ENCODE results near the gene C5orf58. TPM values are rescaled to one million over a fixed set of nuclear protein-coding genes. Genes with fewer than 3 reads are reported as not detected.

Gene C5orf58
- total RNA-seq, 1 donor from 2014 or later: not detected

DNA sequence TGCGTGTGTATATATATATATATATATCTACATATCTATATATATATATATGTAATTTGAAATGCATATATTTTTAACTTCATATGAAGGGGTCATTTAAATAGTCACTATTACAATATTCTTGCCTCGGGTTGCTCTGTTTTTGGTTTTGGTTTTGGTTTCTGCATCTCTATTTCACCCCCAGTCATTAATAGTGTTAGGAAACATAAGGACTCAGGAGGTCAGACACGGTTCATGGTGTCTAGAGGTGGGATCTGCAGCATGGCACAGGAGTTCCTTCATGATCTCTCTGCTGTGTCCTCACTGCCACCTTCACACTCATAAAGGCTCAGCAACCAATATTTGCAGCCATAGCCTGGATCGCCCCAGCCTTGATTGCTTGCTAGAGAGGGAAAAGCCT lies 16.6 kb downstream of the C5orf58 start:
- intact Hi-C loops (cut with micrococcal nuclease): no loop called here
- ATAC-seq (no peak), DNase-seq (no peak)

DNA sequence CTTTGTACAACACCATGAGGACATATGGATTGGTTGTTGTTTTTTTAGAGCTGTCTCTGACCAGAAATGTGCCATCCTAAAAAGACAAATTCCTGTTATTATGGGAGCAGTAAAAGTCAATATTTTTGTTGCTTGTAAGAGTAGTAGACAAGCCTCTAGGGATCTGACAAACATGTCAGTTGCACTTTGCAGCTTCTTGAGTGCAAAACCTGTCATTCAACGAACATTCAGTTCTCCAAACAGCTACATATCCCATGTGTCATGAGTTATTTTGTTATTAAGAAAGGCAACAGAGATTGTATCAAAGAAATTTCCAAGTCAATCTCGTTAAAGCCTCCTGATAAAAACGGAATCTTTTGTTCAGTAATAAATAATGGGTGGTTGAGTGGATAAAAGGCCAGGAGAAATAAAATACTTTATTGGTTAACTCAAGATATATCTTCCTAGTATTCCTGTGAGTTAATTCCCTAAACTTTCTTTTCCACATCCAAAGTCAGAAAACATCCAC lies 18.1 kb downstream of the C5orf58 start:
- no peak for DNase-seq
- intact Hi-C loops (cut with micrococcal nuclease): no loop called here
- no peak for ATAC-seq

DNA sequence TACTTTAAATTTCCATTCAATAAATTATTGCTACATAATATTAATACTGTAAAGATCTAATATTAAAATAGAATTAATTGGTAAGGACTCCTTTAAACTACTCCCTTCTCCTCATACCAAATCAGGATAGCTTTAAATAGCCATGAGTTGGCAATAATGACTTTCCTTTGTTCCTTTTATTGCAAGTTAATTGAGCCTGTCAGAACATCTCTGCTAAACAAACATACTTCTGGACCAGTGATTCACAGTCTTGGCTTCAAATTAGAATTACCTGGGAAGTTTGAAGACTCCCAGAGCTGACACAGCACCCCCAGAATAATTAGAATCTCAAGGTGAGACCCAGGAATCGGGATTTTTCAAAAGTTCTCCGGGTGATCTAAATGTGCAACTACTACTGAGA lies 18.7 kb downstream of the C5orf58 start:
- DNase-seq (no peak), ATAC-seq (no peak)
- intact Hi-C loops (cut with micrococcal nuclease): no loop called here

DNA sequence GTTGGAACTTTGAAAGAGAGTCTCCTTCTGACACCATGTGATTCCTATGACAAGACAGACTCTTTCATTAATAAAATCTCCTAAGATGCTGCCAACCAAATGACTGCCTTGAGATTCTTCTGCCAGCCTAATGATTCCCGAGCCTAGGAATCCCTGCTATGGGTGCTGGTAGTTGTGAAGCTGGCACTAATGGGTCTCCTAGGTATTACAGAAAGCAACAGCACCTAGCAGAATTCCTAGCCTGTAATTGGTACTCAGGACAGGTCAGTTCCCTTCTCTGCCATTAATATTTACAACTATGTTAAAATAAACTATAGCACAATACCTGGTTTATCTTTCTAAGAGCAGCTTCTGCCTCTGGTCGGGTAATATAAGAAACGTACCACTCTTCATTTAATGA lies 19.3 kb downstream of the C5orf58 start:
- ATAC-seq (no peak), DNase-seq (no peak)
- intact Hi-C loops (cut with micrococcal nuclease): no loop called here

DNA sequence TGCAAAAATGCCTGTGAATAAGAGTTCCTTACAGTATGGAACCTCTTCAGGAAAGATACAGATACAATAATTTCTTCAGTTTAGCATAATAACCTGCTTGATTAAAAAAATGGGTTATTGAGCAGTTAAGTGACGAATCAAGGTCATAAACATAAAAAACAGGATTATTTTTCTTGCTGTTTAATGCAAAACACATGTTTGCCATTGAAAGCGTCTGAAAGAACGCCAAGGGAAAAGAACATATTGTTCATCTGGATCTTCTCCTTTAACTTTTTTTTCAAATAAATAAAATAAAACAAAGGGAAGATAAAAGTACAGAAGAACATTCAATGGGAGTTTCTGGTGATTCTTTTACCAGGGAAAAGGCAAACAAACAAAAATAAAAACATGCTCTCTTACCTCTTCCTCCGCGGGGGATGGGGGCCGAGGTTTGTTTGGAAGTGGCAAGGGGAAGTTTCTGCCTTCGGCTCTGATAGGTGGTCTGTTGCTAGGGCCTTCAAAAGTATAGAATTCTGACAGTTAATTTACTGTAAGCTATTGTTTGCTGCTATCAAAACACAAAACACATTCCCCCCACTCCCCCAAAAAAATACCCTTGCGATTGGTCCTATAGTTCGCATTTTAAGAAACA lies 20.1 kb downstream of the C5orf58 start:
- ATAC-seq (no peak), DNase-seq (no peak)
- intact Hi-C loops (cut with micrococcal nuclease): no loop called here

DNA sequence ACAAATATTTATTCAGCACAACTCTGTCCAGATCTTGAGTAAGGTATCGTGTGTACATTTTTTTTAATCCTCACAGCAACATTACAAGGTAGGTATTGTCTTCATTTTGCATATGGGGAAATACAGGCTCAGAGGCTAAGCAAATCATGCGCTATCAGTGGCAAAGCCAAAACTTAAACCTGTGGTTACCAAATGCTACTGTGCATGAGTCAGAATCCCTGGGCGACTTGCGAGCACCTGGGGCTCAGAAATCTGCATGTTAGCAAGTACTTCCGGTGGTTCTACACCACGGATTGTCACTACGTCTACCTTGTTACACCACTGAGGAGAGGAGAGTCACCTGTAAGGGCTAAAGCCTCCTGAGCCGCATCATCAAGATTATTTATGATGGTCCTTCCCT lies 21.3 kb downstream of the C5orf58 start:
- intact Hi-C loops (cut with micrococcal nuclease): no loop called here
- DNase-seq: no peak
- no peak for ATAC-seq

DNA sequence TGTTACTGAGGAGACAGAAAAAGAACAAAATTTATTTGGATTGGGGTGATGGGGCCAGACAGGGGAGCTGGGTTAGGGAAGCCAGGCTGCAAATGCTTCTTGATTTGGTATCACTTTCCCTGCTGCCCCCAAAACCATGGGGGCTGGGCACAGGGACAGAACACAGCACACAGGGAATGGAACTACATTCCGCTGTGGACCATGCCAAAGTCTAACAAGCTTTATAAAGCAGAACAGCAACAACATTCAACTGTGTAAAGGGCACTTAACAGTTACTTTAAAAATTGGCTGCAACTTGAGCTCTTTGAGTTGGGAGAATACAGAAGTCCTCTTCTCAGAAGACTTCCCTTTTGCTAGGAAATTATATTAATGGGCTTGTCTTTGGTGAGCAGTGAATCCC lies 23.8 kb downstream of the C5orf58 start:
- intact Hi-C loops (cut with micrococcal nuclease): no loop called here
- ATAC-seq (no peak), DNase-seq (no peak)

DNA sequence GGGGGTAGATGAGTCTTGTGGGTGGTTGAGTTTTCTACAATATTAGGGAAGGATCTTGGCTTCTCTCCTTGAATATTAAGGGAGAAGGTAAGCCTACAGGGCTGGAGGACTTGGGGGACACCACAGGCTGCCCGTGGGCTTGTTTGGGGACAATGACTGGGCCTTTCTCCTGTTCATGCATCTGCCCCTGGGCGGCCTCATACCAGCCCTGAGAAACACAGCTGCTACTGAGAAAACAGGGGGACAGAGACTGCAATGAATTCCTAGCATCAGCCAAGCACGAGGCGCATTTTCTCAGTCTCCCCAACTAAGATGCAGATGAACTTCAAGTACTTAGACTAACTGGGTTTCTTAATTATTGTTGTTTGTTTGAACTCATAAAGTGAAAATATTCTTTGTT lies 24.6 kb downstream of the C5orf58 start:
- intact Hi-C loops (cut with micrococcal nuclease): no loop called here
- ATAC-seq (no peak), DNase-seq (no peak)

DNA sequence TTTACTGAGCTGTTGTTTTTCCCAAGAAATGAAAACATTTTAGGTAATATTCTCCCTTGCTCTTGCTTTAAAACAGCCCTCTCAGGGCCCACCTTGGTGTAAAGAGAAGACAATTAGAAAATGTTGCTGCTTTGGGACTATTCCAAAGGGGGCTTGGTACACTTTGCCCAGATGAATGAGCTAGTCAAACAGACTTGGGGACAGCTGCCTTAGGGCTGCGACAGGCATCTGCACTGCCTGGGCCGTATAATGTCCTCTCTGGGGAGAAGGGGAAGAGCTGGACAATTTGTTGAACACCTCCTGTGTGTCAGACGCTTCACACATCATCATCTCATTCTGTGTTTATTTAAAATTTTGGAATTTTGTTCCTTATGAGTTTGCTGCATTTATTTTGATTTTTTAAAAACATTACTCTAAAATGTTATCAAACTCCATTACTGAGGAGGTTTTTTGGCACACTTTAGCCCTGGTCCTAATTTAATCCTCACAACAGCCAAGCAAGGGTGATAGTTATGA lies 28.8 kb downstream of the C5orf58 start:
- DNase-seq (no peak), ATAC-seq (no peak)
- intact Hi-C loops (cut with micrococcal nuclease): loop anchor here (10.0 kb wide), 1 partner anchor 83 kb away; no protein-coding TSS in a partner anchor

DNA sequence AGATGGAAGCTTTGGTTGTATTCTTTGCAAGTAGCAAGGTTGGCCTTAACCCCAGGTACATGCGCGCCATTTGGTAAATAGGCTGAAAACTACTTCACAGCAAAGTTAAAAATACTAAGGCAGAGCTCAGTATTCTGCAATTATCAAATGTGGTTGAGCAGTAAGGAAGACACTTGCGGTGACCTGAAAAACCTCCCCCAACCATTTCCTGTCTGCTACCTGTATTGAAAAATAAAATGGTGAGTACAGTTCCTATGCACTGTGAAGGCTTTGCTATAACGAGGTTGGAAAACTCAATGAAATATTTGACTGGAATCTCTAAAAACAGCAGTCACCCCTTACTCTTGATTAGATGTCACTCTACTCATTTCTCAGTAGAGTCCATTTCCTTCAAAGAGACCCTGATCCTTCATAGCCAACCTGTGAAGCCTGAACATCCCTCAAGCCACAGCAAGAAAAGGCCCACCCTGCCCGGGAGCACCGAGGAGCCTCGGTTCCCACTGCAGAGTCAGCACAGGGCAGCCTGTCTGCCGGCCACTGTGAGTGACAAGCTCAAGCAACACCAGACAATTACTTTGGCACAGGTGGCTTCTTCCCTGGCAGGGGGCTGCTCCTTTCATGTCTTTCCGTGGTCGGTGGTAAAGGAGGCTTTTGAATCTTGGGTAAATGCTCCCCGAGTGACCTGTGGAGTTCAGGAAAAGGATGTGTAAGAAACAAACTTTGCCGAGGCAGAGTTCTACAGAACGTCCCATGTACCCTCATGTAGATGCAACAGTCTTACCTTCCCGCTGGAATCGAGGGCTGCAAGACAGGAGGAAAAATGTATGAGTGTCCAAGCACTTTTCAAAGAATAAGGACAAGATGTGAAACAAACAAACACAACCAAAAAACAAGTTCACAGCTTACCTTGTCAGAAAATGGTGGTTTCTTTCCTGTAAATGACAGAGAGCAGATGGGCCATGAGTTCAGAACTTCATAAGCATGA lies 29.6 kb downstream of the C5orf58 start:
- DNase-seq: no peak
- no peak for ATAC-seq
- intact Hi-C loops (cut with micrococcal nuclease): loop anchor here (10.0 kb wide), 1 partner anchor 82 kb away; no protein-coding TSS in a partner anchor

DNA sequence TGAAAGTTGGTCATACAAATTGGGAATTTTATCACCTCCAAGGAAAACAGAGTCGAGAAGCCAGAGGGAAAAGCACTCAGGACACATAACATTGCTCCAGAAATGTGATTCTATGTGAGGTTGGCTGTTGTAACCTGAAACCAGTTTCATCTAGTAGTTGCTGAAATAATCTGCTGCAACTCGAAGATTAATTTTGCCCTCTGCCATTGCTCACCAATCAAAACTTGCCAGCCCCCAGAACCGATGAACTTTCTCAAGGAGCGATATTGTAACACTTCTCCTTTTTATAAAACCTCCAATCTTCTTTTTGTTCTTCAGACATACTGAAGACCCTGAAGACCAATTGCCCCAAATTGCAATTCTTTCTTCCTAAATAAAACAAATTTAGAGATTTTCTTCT lies 31.1 kb downstream of the C5orf58 start:
- intact Hi-C loops (cut with micrococcal nuclease): loop anchor here (10.0 kb wide), 1 partner anchor 81 kb away; no protein-coding TSS in a partner anchor
- DNase-seq (no peak), ATAC-seq (no peak)

DNA sequence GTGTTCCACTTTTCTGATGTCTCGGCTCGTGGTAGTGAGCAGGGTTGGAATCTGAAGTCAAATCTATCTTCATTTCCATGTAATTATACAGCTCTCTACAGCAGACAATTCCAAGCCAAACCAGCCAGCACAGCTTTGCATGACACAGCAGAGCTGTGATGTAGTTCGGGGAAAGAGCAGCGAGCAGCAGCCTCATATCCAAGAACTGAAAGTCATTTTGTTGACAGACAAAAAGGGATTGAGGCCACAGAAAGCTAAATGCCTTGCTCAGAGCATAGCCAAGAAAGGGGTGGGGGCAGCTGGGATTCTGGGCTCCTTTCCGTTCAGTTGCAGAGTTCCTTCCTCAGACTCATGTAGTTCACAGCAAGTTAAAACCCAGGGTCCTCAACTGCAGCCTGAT lies 32.7 kb downstream of the C5orf58 start:
- DNase-seq (peak; percentile 54), ATAC-seq (peak; percentile 81)
- intact Hi-C loops (cut with micrococcal nuclease): loop anchor here (5.0 to 10.0 kb wide), 2 partner anchors 79 to 157 kb away; no protein-coding TSS in a partner anchor

DNA sequence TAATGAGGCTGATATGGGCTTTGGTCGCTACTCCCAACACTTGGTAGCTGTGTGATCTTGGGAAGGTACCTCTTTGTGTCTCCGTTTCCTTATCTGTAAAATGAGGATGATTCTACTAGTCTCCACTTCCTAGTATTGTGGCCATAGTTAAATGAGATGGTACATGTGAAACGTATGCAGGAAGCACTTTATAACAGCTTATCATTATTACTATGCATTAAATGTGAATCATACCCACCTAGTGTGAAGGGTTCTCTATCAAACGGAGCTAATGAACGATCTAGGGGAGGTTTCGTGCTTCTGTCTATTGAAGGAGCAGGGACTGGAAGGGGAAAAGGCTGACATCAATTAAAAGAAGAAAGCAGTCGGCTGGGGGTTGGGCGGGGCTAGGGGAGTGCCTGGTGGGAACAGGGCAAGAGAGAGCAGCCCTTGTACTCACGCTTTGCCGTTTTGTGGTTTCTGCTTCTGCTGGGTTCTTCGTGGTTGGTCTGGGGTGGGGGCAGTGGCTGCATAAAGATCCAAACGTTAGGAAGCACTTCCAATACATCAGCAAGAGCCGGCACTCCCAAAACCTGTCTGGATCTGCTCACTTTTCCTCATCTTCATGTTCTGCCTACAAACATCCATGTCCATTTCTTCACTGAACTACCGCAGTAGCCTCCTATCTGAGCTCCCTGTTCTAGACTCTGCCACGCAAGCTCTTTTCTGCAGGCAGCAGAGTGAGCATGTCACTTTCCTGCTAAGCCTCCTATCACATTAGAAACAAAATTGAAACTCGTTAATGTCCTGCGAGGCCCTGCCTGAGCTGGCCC lies 34.0 kb downstream of the C5orf58 start:
- intact Hi-C loops (cut with micrococcal nuclease): loop anchor here (5.0 to 10.0 kb wide), 2 partner anchors 78 to 156 kb away; no protein-coding TSS in a partner anchor
- ATAC-seq: no peak
- DNase-seq: no peak

DNA sequence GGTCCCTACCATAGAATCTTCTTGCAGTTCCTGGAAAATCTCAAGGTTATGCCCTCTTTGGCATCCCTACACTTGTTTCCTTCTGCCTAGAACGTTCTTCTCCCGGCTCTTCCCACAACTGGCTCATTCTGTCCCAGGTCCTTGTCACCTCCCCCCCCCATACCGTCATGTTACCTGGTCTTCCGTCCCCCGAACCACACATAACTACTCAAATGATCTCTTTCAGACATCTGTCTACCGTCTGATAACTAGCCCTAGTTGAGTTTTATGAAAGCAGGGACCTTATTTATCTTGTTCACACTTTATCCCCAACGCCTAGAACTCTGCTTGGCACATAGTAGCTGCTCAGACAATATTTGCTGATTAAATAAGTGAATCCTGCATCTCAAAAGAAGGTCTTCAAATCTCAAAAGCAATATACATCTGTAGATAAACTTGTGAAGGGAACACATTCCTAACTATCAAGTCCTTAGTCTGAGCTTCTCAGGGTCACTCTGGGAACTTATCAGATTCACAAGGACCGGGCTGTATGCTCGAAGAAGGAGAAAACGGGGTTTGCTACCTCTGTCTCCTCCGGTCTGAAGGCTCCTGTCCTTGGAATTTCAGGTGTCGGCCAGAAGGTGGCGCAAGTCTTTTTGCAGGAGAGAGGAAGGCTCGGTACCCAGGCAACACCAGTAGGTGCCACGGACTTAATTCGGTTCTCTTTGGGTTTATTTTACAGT lies 34.8 kb downstream of the C5orf58 start:
- intact Hi-C loops (cut with micrococcal nuclease): loop anchor here (5.0 to 10.0 kb wide), 2 partner anchors 77 to 155 kb away; no protein-coding TSS in a partner anchor
- peak; percentile 78 for DNase-seq

DNA sequence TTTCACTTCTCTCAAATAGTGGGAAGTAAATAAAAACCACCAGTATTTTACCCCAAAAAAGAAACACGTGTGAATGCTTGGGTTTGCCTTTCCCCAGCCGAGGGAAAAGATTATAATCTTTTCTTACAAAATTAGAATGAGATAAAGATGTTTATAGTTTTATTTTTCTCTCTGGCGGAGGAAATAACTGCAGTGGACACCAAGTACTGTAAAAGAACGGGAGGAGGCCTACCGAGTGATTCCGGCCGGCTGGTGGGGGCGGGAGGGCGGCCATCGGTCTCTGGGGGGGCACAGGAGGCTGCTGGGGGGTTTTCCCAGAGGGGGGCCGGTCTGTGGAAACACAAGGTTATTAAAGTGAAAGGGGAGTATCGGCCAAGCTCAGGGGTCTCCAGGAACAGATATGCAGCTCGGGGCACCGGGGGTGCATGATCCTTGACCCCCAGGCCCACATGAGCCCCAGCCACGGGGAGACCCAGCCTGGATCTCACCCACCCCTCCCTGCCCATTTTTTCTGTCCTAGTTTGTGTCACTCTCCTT lies 35.4 kb downstream of the C5orf58 start:
- DNase-seq (no peak), ATAC-seq (no peak)
- intact Hi-C loops (cut with micrococcal nuclease): loop anchor here (5.0 to 10.0 kb wide), 2 partner anchors 77 to 154 kb away; no protein-coding TSS in a partner anchor

More for the DNA sequence above, 34.8 kb downstream of the C5orf58 start:
- peak; percentile 83 for ATAC-seq

DNA sequence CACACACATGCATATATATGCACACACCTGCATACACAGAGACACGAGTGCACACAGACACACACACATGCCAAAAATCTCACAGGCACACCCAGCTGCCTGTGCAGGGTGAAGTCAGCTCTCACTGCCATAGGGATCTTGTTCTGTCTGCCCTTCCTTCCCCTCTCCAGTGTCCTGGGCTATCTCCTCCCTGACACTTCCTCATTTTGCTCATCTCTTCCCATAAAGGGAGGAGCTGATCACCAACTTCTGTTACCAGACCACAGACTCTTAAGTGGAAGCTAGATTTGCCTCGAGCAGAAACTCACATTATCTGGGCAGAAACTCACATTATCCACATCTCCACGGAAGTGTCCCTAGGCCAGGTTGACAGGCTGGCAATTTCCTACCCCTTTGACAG lies 36.1 kb downstream of the C5orf58 start:
- intact Hi-C loops (cut with micrococcal nuclease): loop anchor here (5.0 to 10.0 kb wide), 2 partner anchors 76 to 153 kb away; no protein-coding TSS in a partner anchor
- DNase-seq: no peak
- peak; percentile 55 for ATAC-seq

DNA sequence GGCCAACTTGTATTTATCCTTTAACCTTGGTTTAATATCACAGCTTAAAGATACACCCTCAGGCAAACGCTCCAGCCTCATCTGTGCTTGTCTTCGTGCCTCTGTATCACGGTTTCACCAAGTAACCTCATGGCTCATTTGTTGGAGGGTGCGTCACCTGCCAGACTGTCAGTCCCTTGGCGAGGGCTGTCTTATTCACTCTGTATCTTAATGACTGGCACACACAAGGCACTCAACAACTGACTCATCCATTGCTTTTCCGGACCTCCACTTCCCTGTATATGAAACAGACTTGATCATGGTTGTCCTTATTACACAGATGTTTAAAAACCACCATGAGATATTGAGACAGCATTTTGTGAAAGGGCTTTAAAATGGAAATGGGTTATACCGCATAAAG lies 36.8 kb downstream of the C5orf58 start:
- no peak for ATAC-seq
- intact Hi-C loops (cut with micrococcal nuclease): loop anchor here (5.0 to 10.0 kb wide), 2 partner anchors 75 to 153 kb away; no protein-coding TSS in a partner anchor

More for the DNA sequence above, 36.8 kb downstream of the C5orf58 start:
- DNase-seq: no peak
